T-helper 2 cell treated with Interferon-gamma antibody and Interleukin-4, amounts not matched to agents 5 μg/mL and 100 μg/mL, for 36 hours (primary cell): ENCODE results near the gene KCNC3.

ENCODE experiments used
- DNase-seq: peaks from one replicate; pipeline ENCODE4 v3.0.0; 2021; ENCODE audit warnings: low spot score
- H3K27ac Mint-ChIP-seq: one replicate; pipeline ENCODE4 v1.8.0; 2021; ENCODE audit warnings: mild to moderate bottlenecking, mixed read lengths
- H3K27me3 Mint-ChIP-seq: one replicate; pipeline ENCODE4 v1.8.0; 2021; ENCODE audit warnings: low read depth, mixed read lengths
- H3K36me3 Mint-ChIP-seq: one replicate; pipeline ENCODE4 v1.8.0; 2021; ENCODE audit warnings: low read depth, mixed read lengths
- H3K4me1 Mint-ChIP-seq: one replicate; pipeline ENCODE4 v1.8.0; 2021; ENCODE audit warnings: low read depth, mixed read lengths
- H3K4me3 Mint-ChIP-seq: one replicate; pipeline ENCODE4 v1.8.0; 2022; ENCODE audit warnings: mild to moderate bottlenecking, moderate library complexity, mixed read lengths
- H3K9me3 Mint-ChIP-seq: one replicate; pipeline ENCODE4 v1.8.0; 2021; ENCODE audit warnings: mixed read lengths

KCNC3 gene

DNA sequence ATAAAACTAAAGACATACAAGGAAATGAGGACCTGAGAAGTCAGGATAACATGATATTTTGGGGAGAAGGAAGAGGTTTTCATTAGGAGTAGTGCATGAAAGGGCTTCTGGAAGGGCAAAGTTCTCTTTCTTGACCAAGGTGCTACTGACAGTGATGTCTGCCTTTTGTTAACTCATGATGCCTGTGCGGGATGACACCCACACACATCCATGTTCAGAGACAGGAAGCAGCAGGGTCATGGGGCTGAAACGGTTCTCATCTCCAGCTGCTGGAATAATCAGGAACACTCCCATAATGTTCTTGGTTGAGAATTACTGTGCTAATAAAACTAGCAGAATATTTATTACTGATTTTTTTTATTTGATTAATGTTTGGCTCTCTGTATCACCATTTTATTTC is 29.1 kb downstream of the KCNC3 start:
- H3K36me3 Mint-ChIP-seq: no peaks in the 10 kb centered on the region
- H3K4me1 Mint-ChIP-seq: no peaks in the 10 kb centered on the region
- H3K27ac Mint-ChIP-seq: no peak overlapping the region
- no peaks in the 10 kb centered on the region for H3K9me3 Mint-ChIP-seq
- H3K27me3 Mint-ChIP-seq: peaks cover under 1% of the 10 kb centered on the region
- H3K4me3 Mint-ChIP-seq: no peak overlapping the region
- no peak for DNase-seq

- Mint-ChIP-seq H3K4me1 (no peaks in the 10 kb centered on the region), H3K9me3 (no peaks in the 10 kb centered on the region), H3K27ac (no peak overlapping the region), H3K4me3 (no peak overlapping the region), H3K36me3 (no peaks in the 10 kb centered on the region), H3K27me3 (no peaks in the 10 kb centered on the region)
- DNase-seq: no peak
These were observed 35.7 kb downstream of the KCNC3 start for GRCh38 chr19:50293263-50294004.

DNA sequence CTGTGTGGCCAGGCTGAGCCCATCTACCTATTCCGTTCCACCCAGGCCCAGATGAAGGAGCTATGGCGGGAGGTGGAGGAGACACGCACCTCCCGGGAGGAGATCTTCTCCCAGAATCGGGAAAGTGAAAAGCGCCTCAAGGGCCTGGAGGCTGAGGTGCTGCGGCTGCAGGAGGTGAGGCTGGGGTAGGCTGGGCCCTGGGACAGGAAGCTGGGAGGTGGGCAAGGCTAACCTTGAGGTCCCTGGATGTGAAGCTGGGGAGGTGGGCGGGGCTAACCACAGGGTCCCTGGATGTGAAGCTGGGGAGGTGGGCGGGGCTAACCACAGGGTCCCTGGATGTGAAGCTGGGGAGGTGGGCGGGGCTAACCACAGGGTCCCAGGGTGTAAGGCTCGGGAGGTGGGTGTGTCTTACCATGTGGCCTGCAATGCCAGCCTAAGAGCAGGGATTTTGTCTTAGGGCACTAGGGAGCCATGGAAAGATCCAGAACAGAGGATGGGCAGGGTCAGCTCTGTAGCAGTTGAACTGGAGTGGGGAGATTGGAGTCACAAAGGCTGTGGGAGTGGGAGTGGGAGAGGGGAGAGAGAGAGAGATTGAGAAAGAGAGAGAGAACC is 36.9 kb downstream of the KCNC3 start:
- Mint-ChIP-seq H3K4me1 (no peaks in the 10 kb centered on the region), H3K27me3 (no peaks in the 10 kb centered on the region), H3K4me3 (no peak overlapping the region), H3K9me3 (no peaks in the 10 kb centered on the region), H3K36me3 (no peaks in the 10 kb centered on the region), H3K27ac (no peak overlapping the region)
- DNase-seq: no peak

DNA sequence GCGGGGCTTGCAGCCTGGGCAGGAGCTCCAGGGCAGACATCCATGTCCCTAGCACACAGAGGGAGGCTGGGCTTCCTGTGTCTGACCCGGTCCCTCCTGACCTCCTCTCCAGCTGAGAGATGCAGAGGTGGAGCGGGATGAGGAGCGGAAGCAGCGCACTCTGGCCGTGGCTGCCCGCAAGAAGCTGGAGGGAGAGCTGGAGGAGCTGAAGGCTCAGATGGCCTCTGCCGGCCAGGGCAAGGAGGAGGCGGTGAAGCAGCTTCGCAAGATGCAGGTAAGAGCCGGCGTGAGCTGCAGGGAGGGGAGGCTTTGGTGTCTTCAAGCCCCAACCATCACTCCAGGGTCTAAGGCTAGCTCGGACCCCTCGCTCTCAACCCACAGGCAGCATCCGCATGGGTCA is 38.4 kb downstream of the KCNC3 start:
- no peaks in the 10 kb centered on the region for H3K27me3 Mint-ChIP-seq
- H3K4me1 Mint-ChIP-seq: no peaks in the 10 kb centered on the region
- H3K4me3 Mint-ChIP-seq: no peak overlapping the region
- peaks cover 5% of the 10 kb centered on the region for H3K9me3 Mint-ChIP-seq
- H3K27ac Mint-ChIP-seq: no peak overlapping the region
- DNase-seq: no peak
- H3K36me3 Mint-ChIP-seq: no peaks in the 10 kb centered on the region

- DNase-seq: no peak
- Mint-ChIP-seq H3K4me1 (no peaks in the 10 kb centered on the region), H3K4me3 (no peak overlapping the region), H3K36me3 (no peaks in the 10 kb centered on the region), H3K27me3 (no peaks in the 10 kb centered on the region), H3K9me3 (peaks cover 11% of the 10 kb centered on the region), H3K27ac (no peak overlapping the region)
These were observed 39.2 kb downstream of the KCNC3 start for GRCh38 chr19:50290011-50290410.

DNA sequence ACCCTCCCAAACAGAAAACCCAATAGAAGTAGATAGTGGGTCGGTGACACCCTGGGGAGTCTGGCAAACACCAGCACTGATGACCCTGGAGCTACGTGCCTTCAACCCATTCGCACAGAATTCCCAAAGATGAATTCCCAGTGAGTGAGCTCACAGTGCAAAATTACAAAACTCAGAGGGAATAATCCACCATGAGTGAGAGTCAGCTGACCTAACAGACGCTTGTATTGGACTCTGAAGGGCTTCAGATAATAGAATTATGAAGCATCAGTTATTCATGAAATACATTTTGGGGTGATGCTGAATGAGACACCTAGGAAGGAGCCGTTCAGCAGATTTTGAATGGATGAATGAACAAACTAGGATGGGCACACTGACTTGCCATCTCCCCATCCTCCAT is 40.2 kb downstream of the KCNC3 start:
- H3K4me3 Mint-ChIP-seq: no peak overlapping the region
- no peaks in the 10 kb centered on the region for H3K36me3 Mint-ChIP-seq
- DNase-seq: no peak
- H3K4me1 Mint-ChIP-seq: no peaks in the 10 kb centered on the region
- no peak overlapping the region for H3K27ac Mint-ChIP-seq
- H3K27me3 Mint-ChIP-seq: no peaks in the 10 kb centered on the region
- peaks cover 12% of the 10 kb centered on the region for H3K9me3 Mint-ChIP-seq

DNA sequence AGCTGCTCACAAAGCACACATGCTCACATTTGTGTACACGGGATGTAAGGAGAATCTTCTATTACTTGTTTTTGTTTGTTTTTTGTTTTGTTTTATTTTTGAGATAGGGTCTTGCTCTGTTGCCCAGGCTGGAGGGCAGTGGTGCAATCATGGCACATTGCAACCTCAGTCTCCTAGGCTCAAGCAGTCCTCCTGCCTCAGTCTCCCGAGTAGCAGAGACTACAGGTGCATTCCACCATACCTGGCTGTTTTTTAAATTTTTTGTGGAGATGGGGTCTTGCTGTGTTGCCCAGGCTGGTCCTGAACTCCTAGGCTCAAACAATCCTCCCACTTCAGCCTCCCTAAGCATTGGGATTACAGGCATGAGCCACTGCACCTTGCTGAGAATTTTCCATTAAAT is 41.8 kb downstream of the KCNC3 start:
- Mint-ChIP-seq H3K4me1 (no peaks in the 10 kb centered on the region), H3K4me3 (no peak overlapping the region), H3K9me3 (peaks cover 12% of the 10 kb centered on the region), H3K27ac (no peak overlapping the region), H3K36me3 (no peaks in the 10 kb centered on the region), H3K27me3 (no peaks in the 10 kb centered on the region)
- DNase-seq: no peak

- no peak for DNase-seq
- peaks cover 12% of the 10 kb centered on the region for H3K9me3 Mint-ChIP-seq
- H3K36me3 Mint-ChIP-seq: no peaks in the 10 kb centered on the region
- no peaks in the 10 kb centered on the region for H3K4me1 Mint-ChIP-seq
- H3K4me3 Mint-ChIP-seq: no peak overlapping the region
- H3K27me3 Mint-ChIP-seq: no peaks in the 10 kb centered on the region
- no peak overlapping the region for H3K27ac Mint-ChIP-seq
These were observed 42.7 kb downstream of the KCNC3 start for GRCh38 chr19:50286443-50286842.

DNA sequence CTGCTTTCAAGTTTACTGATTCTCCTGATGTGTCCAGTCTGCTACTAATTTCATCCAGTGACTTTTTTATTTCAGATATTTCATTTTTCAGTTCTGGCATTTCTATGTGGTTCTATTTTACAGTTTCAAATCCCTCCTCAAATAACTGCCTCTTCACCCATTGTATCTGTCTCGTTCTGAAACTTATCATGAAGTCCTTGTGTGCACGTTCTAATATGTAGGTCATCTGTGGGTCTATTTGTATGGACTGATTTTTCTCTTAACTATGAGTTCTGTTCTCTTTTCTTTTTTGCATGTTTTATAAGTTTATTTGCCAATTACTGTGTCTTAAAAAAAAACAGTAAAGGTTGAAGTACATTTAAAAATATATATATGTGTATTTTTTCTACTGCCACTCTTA is 43.3 kb downstream of the KCNC3 start:
- Mint-ChIP-seq H3K9me3 (peaks cover 12% of the 10 kb centered on the region), H3K27me3 (no peaks in the 10 kb centered on the region), H3K36me3 (no peaks in the 10 kb centered on the region), H3K4me1 (no peaks in the 10 kb centered on the region), H3K4me3 (no peak overlapping the region), H3K27ac (no peak overlapping the region)
- DNase-seq: no peak

GRCh38 chr19:50281491-50281890 is 47.7 kb downstream of the KCNC3 start:
- Mint-ChIP-seq H3K4me1 (no peaks in the 10 kb centered on the region), H3K27ac (no peak overlapping the region), H3K9me3 (peaks cover 10% of the 10 kb centered on the region), H3K4me3 (no peak overlapping the region), H3K27me3 (no peaks in the 10 kb centered on the region), H3K36me3 (no peaks in the 10 kb centered on the region)
- DNase-seq: no peak

DNA sequence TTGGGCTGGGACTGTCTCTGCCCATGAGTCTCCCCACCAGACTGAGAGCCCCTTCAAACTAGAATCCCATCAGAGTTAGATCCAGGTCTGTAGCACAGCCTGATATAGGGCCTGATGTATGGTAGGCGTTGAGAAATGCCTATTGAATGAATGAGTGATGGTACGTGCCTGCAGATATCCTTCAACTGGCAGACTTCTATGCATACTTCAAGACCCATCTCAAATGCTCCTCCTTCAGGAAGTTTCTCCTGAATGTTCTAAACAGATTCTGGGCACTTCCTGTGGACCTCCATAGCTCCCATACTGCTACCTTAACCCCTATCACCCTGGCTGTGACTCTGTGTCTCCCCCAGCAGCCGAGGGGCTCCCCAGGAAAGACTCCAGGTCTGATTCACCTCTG is 48.2 kb downstream of the KCNC3 start:
- H3K27ac Mint-ChIP-seq: no peak overlapping the region
- no peaks in the 10 kb centered on the region for H3K4me1 Mint-ChIP-seq
- no peak overlapping the region for H3K4me3 Mint-ChIP-seq
- no peaks in the 10 kb centered on the region for H3K36me3 Mint-ChIP-seq
- no peak for DNase-seq
- H3K9me3 Mint-ChIP-seq: peaks cover 9% of the 10 kb centered on the region
- H3K27me3 Mint-ChIP-seq: no peaks in the 10 kb centered on the region

GRCh38 chr19:50280074-50280473 is 49.1 kb downstream of the KCNC3 start:
- peaks cover 1% of the 10 kb centered on the region for H3K9me3 Mint-ChIP-seq
- no peak overlapping the region for H3K4me3 Mint-ChIP-seq
- no peaks in the 10 kb centered on the region for H3K27me3 Mint-ChIP-seq
- no peak overlapping the region for H3K27ac Mint-ChIP-seq
- no peaks in the 10 kb centered on the region for H3K36me3 Mint-ChIP-seq
- H3K4me1 Mint-ChIP-seq: no peaks in the 10 kb centered on the region
- DNase-seq: no peak

DNA sequence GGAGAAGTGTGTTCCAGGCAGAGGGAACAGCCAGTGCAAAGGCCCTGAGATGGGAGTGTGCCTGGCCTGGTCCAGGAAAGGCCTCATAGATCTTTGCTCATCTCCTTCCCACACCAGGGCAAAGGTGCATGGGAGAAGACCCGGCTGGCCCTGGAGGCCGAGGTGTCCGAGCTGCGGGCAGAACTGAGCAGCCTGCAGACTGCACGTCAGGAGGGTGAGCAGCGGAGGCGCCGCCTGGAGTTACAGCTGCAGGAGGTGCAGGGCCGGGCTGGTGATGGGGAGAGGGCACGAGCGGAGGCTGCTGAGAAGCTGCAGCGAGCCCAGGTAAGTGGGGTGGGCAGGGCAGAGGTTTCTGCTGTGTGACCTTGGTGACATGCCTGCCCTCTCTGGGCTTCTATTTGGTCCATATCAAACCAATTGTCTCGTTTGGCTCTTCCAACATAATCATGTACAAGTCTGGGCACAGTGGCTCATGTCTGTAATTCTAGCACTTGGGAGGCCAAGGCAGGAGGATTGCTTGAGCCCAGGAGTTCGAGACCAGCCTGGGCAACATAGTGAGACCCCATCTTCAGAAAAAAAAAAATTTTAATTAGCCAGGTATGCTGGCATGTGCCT is 51.1 kb downstream of the KCNC3 start:
- Mint-ChIP-seq H3K27ac (no peak overlapping the region), H3K4me3 (no peak overlapping the region), H3K36me3 (no peaks in the 10 kb centered on the region), H3K27me3 (no peaks in the 10 kb centered on the region), H3K9me3 (no peaks in the 10 kb centered on the region), H3K4me1 (no peaks in the 10 kb centered on the region)
- DNase-seq: no peak

GRCh38 chr19:50276370-50277063 is 52.7 kb downstream of the KCNC3 start:
- Mint-ChIP-seq H3K4me1 (no peaks in the 10 kb centered on the region), H3K9me3 (no peaks in the 10 kb centered on the region), H3K36me3 (no peaks in the 10 kb centered on the region), H3K27ac (no peak overlapping the region), H3K4me3 (no peak overlapping the region), H3K27me3 (no peaks in the 10 kb centered on the region)
- DNase-seq: no peak
